Renal pelvis (tissue), 4 donors: ENCODE measurements around the gene CTIF. TPM values are rescaled to one million over a fixed set of nuclear protein-coding genes. Genes with fewer than 3 reads are reported as not detected.

Experiments used
- DNase-seq: peaks from one replicate; pipeline ENCODE4 v3.0.0-alpha.2; 2013
- polyA plus RNA-seq, 3 donors: library from polyadenylated mRNA; unstranded; fragments of 120-200 nt; gene quantifications; one replicate each; pipeline ENCODE4 v1.2.1, GENCODE V29; 2013; ENCODE audit not compliant: insufficient read length in 3 of 3

Gene CTIF
- polyA plus RNA-seq, 3 donors = 21.1 to 23.7 (median 22.9) TPM

DNA sequence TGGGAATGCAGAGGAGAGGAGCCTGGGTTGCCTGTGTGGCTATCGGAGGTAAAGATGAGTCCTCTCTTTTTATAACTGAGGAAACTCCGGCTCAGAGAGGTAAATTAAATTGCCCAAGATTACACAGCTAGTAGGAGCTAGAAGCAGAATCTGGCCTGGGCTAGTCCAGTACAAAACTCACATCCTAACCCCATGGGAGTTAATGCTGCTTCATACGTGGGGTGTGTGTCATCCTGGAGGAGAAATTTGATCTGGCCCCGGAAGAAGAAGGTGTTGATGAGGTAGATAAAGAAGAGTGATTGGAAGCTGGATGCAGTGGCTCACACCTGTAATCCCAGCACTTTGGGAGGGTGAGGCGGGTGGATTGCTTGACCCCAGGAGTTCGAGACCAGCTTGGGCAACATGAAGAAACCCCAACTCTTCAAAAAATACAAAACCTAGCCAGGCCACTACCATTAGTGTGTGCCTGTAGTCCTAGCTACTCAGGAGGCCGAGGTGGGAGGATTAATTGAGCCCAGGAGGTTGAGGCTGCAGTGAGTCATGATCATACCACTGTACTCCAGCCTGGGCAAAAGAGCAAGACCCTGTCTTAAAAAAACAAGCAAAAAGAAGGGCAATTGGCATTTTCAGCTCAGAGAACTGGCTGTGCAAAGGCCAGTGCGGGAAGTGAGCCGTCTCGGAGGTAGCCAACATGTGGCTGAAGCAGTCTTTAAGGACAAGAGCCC lies 33.7 kb downstream of the CTIF start:
- no peak for DNase-seq

DNA sequence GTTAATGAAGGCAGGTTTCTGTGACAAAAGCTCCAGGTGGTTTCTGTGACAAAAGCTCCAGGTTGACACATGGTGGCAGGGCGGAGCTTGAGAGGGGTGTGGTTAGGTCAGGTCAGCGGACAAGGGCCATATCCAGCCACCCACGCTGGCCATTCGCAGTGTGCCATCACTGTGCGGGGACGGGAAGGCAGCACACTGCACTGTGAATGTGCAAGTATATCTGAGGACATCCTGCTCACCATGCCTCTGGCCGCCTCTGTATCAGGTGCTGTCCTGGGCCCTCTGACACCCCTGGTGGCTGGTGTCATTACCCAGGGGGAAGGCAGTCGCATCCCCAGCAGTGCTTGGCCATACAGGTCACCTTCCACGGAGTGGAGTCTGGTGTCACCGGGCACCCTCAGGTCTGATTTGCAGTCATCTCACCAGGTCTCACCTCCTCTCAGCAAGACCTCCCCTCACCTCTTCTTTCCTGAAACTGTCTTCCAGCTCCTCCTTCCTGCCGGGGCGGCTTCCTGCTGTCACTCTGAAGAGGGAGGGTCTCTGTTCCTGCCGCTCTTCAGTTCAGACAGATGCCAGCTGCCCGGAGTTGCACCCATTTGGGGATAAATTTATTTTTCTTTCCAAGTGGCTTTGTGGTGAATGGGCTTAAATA lies 34.9 kb downstream of the CTIF start:
- no peak for DNase-seq

DNA sequence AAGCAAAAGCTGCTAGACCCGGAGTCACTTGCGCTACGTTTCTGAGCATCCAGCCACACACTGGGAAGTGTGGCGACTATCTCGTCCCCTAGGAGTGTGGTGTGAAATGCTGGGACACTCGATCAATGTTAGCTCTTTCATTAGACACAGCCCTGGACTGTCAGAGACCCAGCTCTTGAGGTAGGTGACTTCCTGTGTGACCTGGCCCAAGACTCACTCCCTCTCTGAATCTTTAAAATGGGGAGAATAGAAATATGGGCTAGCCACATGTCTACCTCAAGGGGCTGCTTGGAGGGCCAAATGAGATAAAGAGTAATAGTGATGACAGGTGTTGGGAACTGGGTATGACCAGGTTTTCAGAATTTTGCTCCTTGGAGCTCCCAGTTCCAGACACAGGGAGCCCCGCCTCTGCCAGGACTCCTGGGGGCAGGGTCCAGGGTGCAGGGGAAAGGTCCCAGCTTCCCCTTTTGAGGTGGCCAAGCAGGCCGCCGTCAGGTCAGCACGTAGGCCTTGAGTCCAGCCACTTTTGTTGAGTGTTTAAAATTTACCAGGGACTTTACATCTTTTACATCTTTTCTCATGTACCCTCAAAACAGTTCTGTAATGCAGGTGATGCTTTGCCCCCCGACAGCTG lies 36.0 kb downstream of the CTIF start:
- no peak for DNase-seq

DNA sequence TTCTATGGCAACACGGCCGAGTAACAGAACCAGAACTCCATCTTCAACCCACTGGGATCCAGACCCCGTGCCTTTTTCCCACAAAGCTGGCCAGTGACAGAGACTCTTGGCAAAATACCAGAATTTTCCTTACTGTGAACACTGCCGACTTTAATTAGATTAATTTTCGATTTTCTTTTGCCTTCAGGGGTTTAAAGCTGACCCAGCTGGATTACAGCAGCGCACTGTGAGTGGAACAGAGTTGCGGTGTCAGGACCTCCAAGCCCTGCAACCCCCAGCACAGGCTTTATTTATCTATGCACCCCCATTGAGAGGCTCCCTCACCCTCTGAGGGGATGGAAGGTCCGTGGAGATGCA lies 36.4 kb downstream of the CTIF start:
- DNase-seq = no peak

DNA sequence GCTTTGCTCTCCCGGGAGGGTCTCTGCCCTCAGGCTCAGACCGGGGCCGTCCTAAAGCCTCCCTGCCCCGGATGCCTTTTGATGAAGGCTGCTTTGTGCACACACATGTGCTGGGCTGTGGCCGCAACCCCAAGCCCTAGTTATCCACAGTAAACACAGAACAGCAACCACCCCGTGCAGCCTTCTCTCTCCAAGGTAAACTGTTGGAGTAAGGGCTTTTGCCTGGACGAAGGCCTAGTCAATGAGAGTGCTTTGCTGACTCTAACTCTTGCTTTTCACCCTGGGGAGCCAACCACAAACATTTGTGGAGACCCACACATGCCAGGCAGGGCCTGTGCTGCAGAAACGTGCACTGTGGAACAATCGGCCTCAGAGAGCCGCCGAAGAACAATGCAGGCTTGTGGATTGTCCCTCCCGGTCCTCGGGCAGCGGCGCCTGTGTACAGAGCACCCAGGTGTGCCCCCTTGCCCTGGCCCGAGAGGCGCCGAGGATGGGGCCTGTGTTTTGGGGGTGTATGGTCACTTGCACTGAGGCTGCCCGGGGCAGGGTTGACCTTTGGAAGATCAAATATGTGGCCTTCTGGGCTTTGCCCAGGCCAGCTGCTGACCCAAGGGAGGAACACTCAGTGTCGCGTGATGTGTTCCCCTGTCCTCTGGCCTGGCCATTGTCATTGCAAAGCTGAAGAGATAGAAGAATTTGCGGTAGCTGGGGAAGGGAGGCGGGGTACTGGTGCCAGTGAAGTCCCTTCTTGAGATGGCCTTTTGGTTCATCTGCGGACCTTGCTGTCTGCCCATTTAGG lies 37.0 kb downstream of the CTIF start:
- no peak for DNase-seq

DNA sequence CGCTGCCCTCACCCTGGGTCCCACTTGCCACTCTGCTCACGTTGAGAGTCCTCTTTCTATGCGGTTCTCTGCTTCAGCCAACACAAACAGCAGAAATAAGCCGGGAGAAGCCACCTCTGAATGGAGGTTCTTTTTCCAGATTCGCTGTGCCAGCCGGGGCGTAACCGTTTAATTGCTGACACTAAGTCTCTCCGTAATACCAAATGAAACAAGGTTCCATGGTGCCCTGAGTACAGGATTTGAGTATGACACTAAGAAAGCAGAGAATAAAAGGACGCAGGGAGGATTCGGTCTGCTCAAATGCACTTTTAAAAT lies 37.6 kb downstream of the CTIF start:
- DNase-seq = no peak

DNA sequence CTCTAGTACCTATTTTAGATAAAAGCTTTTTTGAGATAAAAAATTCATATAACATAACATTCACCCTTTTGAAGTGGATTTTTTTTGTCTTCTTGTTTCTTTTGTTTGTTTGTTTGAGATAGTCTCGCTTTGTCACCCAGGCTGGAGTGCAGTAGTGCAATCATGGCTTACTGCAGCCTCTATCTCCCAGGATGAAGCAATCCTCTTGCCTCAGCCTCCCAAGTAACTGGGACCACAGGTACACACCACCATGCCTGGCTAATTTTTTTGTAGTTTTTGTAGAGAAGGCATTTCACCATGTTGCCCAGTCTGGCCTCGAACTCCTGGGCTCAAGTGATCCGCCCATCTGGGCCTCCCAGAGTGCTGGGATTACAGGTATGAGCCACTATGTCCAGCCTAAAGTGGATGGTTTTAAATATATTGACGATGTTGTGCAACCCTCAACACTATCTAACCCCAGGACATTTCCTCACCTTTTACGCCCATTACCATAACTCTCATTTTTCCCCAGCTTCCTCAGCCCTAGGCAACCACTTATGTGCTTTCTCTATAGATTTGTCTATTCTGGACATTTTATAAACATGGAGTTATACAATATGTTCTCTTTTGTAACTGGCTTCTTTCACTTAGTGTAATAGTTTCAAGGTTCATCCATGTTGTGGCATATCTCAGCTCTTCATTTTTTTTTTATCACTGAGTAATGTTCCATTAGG lies 38.8 kb downstream of the CTIF start:
- no peak for DNase-seq

DNA sequence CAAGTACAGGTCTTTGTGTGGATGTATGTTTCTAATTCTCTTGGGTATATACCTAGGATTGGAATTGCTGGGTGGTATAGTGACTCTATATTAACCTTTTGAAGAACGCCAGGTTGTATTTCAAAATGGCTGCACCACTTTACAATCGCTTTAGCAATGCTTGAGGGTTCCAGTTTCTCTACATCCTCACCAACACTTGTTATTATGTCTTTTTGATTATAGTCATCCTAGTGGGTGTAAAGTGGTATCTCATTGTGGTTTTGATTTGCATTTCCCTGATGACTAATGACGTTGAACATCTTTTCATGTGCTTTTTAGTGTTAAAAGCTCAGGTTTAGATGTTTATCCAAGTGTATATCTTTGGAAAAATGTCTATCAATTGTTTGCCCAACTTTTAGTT lies 39.5 kb downstream of the CTIF start:
- no peak for DNase-seq

DNA sequence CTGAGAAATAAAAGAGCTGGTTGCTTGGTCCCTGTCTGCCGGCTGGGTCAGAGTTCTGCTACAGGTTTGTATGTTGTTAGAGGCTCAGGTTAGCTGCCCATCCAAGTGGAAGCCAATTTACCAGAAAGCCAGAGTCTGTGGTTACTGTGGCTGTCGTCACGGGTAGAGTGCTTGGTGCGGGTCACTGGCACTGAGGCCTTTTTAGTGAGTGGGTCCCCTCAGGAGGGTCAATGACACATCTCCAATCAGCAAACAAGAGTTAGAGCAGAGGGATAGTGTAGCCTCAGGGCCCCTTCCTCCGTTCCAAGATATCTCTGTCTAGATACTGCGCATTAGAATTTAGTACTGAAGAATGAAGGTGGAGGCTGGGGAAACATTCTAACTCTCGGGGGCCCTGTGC lies 41.2 kb downstream of the CTIF start:
- DNase-seq = no peak

DNA sequence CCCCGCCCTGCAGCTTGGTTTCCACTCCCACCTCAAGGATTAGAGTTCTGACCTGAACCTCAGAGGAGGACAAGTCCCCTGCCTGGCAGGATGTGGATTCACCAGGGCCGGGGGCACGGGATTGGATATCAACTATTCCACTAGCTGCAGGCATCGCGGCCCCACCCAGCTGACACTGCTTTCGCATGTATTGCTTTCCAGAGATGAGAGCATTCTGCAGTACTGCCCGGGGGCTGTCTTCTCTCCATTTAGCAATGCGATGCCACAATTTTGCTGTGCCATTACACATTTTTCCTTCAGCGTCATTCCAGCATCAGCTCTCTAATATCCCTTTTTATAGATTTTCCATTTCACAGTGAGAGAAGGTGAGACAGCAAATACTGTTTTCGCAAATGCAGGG lies 42.0 kb downstream of the CTIF start:
- no peak for DNase-seq

DNA sequence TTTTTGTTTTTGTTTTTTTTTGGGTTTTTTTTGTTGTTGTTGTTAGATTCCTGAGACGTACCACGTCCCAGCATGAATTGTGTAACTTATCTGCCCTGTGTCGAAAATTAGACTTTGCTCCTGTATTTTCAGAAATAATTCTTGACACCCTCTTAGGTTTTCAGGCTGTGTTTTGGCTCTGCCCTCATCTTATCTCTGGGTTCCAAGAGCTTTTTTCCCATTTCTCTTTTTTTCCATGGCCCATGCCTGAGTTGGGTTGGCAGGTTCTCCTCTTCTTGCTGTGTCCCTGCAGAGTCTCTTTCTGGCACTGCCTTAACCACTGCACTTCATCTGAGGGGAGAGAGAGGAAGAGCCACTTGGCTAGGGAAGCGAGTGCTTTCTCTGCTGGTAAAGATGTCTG lies 42.4 kb downstream of the CTIF start:
- DNase-seq = no peak

DNA sequence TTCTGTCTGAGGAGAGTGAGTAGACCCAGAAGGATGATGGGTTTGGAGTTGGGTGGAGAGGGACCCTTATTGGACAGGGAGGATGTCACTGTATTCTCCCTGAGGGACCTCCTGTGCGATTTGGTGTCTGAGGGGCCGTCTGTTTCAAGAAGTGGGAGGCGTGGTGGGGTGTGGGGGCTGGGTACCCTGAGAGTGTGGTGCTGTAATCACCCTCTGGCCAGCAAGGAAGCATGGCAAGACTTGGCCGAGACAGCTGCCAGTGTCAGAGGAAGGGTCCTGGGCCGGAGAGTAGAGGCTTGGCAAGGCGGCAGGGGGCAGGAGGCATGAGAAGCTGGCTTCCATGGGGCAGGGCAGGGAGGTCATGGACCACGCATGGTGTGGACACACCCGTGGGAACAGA lies 43.1 kb downstream of the CTIF start:
- no peak for DNase-seq

DNA sequence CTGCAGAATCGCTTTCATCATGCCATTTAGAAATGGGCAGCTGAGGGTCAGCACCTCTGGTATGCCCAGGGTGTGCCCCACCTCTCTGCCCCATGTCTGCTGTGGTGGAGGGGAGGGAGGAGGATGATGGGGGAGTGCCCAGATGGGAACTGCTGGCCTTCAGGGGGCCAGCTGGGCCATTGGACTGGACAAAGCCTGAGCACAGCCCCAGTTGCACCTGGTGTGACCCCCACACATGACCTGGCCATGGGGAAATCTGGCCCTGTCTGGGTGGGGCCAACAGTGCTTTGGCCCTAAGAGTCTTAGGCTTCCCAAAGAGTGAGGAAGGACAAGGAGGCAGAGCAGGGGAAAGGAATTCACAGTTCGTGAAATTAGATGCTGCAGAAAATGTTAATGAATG lies 44.1 kb downstream of the CTIF start:
- DNase-seq = no peak

DNA sequence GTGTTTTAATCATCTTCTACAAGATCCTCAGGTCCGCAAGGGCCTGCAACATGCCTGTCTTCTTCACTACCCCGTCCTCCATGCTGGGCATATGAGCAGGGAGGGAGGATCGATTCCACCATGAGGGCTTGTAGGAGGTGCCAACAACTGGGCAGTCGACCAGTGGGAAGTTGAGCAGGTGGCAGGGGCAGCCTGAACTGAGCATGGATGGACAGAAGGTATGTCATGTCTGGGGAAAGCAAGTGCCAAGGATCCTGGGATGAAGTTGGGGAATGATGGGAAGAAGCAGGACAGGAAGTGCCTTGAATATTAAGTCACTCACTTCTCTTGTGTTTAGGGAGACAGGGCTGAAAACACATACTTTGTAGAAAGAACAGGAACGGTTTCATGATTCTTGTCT lies 44.7 kb downstream of the CTIF start:
- DNase-seq = no peak

DNA sequence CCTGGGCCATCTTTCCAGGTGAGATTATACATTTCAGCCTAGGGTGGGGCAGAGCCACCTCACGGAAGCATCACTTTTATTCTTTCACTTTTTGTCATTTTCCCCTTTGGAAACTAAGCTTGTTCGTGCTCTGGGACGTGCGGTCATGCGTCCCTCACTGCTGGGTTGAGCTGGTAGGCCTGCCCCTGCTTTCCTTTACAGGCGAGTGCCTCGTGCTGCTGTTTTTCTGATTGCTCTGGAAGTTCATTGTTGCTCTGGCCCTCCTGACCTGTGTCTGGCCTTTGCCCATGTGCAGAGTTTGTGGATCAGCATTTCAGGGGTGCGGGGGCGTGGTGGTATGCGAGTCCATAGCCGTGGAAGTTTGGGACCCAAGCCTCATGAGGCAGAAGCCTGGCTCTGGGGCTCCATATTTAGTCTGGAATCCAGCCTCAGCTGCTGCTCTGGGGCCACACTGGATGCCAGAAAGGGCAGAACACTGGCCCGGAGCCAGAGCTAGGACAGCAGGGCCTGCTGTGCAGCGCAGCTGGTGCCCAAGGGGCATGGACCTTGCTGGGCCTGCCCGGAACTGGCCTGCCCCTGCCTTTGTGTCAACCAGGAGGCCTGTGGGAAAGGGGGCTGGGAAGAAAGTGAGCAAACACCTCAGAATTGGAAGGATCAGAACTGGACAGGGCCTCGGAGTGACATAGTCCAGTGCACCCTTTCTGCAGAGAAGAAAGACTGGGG lies 51.1 kb downstream of the CTIF start:
- no peak for DNase-seq

DNA sequence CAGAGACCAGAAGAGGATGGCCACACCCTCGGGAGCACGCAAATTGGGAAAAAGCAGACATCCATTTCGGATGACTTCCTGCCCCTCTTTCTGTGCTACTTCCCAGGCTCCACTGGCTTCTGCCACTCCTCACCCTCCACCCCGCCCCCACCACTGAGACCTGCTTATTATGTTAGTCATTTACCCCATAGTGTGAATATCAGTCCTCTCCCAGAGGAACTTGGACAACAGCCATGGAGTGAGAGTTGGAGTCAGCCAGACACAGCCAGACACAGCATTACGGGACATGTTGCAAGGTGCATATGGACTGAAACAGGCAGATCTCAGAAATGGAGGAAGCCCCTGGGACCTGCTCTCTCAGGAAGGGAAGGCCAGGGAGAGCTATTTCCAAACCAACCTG lies 51.8 kb downstream of the CTIF start:
- no peak for DNase-seq

DNA sequence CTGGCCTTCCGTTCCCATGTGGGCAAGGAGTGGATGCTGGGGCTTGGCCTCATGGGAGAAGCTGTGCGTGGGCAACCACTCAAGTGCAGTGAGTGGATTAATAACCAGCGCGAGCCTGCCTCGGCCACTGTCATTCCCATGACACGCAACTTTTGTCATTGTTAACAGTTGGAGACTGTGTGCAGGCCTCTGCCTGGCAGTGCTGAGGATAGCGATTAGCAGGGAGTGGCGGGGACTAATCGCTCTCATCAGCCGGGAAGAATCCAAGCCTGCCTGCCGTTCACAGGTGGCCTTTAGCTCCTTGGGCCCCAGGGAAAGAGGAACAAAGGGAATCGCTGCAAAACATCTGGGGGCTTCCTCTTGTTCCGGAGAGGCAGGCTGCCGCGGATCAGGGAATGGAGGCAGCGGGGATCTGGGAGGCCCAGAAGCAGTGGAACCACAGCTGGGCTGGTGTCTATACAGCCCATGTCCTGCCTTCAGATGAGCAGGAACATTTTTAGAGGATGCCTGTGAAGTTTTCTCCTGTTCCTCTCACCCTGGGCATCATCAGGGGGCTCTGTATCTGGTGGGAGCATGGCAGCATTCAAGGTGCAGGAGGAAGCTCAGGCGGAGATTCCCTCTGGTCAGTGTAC lies 53.8 kb downstream of the CTIF start:
- no peak for DNase-seq

DNA sequence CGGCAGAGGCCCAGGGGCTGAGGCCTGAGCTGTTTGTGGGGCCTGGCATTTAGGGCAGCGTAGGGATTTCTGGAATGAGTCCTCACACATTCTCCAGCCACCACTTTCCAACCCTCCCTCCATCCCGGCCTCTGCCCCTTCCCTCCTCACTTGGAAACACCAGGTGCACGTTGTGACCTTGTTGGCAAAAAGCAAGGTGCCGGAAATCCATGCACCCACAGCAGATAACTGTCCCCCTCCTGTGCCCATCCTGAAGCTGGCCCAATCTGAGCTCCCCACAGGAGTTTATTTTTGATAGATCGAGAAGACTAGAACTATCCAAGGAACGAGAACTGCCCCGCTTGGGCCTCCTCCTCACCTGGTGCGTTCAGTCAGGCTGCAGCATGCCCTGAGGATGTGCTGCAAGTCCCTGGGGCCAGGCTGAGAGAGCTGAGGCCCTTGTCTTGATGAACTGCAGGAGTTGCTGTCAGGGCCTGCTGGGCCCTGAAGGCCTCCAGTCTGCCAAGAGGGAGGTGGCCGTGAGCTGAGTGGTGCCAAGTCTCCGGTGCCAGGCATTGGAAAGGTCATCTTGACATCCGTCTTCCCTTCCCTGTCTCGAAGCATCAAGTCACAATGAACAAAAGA lies 55.8 kb downstream of the CTIF start:
- no peak for DNase-seq

DNA sequence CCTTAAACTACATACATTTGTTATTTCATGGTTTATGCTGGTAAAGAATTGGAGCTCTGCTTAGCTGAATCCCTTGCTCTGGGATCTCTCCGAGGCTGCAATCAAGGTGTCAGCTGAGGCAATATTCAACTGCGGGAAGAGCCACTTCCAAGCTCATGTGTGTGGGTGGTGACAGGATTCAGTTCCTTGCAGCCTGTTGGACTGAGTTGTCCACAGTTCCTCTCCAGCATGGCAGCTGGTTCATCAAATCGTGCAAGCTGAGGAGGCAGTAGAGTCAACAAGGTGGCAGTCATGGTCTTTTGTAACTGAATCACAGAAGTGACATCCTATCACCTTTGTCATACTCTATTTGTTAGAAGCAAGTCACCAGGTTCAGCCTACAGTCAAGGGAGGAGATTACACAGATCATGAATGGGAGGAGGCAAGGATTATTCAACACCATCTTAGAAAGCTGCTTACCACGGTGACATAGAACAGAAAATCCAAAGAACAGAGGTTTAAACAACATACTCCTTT lies 56.9 kb downstream of the CTIF start:
- DNase-seq = no peak

DNA sequence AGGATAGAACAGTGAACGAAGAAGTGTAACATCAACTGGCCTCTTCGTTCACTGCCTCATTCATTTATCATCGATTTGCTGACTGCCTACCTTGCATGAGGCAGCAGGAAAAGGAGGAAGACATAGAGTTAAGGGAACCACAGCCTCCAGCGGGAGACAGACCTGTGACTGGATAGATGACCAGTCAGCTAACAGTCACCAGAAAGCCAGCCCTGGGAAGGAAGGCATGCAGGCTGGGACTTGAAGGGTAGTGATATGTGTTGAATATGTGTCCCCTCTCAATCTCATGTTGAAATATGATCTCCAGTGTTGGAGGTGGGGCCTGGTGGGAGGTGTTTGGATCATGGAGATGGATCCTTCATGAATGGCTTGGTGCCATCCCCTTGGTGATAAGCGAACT lies 58.3 kb downstream of the CTIF start:
- DNase-seq = no peak
